Fibroblast of skin of scalp (primary cell): ENCODE data around the gene RPL41. TPM values are rescaled to one million over a fixed set of nuclear protein-coding genes. Genes with fewer than 3 reads are reported as not detected.
"Not testable (repeated sequence)": the region's sequence is repeated elsewhere in the genome, so short reads cannot be mapped to it uniquely, and the experiment has no call there.

Experiments
- DNase-seq: peaks from one replicate; pipeline ENCODE4 v3.0.0-alpha.2; 2013
- polyA plus RNA-seq, 2 experiments: library from polyadenylated mRNA; unstranded; fragments of 120-200 nt; gene quantifications; one replicate each; pipeline ENCODE4 v1.2.1, GENCODE V29; 2013; ENCODE audit not compliant: insufficient read length in 2 of 2

The RPL41 gene
- 3,909 TPM for polyA plus RNA-seq (2013, experiment 1 of 2; ENCODE audit: insufficient read length)
- polyA plus RNA-seq (2013, experiment 2 of 2; ENCODE audit: insufficient read length), result 3,589 TPM

DNA sequence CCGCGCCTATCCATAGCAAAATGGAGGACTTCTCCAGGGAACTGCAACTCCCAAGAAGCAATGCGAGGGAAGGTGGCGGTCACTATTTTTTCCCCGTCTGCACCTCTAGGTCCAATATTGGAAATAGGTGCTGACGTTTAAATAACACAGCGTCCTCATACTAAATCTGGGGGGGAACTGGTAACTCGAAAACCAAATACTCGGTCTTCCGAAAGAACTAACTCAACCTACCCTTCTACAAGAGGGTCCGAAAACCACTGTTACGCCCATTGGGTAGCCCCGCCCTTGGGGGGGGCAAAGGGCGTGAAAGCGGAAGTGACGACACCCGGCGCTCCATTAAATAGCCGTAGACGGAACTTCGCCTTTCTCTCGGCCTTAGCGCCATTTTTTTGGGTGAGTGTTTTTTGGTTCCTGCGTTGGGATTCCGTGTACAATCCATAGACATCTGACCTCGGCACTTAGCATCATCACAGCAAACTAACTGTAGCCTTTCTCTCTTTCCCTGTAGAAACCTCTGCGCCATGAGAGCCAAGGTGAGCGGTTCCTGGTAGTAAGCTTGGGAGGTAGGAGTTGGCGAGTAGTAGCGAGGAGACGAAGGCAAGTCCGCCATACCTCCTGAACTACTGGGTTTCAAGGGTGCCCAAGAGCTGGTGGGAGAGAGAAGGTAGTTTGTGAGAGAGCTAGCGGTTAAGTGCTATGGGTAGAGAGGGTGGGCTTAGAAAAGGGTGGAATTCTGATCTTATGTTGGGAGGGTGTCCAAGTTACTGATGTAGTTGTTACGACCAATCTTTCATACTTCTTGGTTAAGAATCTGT, at the start of gene RPL41:
TSS of gene RPL41 (plus strand) at position 367 of the 815 bp plus-strand sequence.
- DNase-seq, result peak; percentile 95

DNA sequence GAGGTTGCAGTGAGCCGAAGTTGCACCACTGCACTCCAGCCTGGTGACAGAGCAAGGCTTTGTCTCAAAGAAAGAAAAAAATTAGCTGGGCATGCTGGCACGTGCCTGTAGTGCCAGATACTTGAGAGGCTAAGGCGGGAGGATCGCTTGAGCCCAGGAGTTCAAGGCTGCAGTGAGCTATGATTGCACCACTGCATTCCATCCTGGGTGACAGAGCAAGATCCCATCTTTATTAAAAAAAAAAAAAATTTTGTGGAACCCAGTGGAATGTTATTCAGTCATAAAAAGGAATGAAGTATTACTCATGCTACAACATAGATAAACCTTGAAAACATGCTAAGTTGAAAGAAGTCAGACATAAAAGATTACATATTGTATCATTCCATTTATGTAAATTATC, 44.8 kb upstream of the RPL41 start:
- DNase-seq, result peak; percentile 62

DNA sequence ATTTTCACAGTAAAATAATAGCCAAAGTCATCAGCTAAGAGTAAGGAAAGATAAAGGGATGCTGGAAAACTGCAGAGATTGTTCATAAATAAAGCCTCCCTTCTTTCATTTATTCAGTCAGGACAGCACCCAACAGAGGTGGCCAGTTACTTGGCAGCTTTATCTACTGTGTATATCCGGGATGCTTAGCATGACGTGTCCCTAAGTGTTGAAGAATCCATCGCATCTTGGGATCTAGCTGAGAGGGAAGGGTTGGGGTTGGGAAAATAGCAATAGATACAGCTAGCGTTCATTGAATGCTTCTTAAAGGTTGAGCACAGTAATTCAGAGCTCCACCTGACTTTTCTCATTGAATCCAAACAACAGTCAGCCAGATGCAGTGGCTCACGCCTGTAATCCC, 42.0 kb upstream of the RPL41 start:
- DNase-seq, result no peak

DNA sequence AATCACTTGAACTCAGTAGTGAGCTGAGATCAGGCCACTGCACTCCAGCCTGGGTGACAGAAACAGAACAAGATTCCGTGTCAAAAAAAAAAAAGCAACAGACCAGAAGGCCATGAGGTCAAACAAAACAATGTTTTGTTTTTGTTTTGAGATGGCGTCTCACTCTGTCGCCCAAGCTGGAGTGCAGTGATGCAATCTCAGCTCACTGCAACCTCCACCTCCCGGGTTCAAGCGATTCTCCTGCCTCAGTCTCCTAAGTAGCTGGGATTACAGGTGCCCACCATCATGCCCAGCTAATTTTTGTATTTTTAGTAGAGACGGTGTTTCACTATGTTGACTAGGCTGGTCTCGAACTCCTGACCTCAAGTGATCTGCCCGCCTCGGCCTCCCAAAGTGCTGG, 38.5 kb upstream of the RPL41 start:
- not testable (repeated sequence) for DNase-seq

DNA sequence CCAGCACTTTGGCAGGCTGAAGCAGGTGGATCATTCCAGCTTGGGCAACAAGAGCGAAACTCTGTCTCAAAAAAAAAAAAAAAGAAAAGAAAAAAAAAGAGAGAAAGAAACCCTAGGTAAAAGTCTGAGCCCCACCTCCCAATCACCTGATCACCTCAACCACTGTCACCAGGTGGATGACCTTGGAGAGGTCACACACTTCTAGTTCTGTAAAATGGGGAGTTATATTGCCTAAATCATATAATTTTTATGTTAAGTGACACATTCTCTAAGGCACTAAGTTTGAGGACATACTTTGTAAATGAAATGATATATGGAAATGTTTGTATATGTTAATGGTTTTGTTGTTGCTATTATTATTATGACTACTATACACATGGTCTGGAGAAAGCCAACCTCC, 38.0 kb upstream of the RPL41 start:
- no peak for DNase-seq

DNA sequence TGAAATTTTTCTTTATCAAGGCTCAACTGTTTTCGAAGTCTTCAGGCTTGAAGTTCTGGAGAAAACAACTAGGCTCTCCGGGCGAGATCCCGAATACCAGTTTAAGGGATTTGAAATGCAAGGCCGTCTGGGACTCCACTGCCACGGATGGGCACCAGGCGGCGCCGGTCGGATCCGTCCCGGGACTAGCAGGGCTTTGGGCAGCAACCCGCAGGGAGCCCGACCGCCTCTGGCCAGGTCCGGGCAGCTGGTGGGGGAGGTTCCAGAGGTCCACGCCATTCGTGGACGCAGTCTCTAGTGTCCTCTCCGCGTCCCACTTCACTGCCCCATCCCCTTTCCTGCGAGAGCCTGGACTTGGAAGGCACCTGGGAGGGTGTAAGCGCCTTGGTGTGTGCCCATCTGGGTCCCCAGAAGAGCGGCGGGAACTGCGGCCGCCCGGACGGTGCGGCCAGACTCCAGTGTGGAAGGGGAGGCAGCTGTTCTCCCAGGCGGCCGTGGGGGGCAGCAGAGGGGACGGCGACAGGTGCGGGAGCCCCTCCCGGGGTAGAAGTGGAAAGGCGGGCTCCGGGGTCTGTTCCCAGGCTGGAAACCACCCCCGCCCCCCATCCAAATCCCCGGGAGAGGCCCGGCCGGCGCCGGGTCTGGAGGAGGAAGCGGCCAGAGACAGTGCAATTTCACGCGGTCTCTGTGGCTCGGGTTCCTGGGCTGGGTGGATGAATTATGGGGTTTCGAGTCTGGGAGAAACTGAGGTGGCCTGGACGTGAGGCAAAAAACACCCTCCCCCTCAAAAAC, 37.3 kb upstream of the RPL41 start:
- peak; percentile 73 for DNase-seq

DNA sequence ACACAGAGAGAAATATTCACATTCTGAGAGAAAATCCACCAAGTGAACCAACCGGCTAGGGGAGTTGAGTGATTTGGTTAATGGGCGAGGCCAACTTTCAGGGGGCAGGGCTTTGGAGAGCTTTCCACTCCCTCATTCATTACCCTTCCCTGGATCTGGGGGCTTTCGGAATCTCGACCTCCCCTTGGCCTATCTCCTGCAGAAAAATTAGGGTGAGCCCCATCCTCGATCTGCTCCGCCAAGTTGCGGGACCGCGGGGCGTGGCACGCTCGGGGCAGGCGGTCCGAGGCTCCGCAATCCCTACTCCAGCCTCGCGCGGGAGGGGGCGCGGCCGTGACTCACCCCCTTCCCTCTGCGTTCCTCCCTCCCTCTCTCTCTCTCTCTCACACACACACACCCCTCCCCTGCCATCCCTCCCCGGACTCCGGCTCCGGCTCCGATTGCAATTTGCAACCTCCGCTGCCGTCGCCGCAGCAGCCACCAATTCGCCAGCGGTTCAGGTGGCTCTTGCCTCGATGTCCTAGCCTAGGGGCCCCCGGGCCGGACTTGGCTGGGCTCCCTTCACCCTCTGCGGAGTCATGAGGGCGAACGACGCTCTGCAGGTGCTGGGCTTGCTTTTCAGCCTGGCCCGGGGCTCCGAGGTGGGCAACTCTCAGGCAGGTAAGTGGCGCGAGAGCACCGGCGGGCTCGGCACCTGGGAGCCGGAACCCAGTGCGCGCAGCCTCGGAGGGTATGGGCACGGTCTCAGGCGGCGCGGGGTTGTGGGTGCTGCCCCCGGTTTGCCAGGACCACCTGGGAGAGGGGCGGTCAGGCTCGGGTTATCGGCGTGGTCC, 36.5 kb upstream of the RPL41 start, which contains the start of gene ERBB3:
TSS of gene ERBB3 (plus strand) at position 443 of the 833 bp plus-strand sequence. CDS start at position 579, 136 bp downstream.
- peak; percentile 81 for DNase-seq

DNA sequence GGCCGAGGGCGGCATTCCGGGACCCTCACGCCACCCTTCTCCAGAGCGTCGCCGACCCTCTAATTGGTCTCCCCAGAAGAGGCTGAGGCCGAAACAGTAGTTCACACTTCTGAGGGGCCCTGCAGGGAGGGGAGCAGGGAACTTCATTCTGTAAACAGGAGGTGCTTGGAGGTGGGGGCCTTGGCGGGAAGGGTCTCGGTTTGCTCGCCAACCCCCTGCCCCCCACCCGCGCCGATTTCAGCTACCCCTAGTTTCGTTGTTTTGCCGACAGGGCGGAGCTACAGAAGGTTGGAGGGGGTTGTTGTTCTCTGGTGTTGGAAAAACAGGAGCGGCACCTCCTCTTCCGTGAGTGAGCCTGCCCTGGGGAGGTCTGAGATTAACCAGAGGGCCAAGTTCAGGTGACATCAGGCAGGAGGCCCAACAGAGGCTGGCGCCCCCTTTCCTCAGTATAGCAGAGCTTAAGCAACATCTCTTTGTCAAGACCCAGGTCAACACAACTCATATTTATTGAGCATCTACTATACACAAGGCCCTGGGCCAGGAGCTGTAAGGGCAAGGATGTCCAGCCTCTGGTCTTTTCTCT, 35.8 kb upstream of the RPL41 start:
- no peak for DNase-seq

DNA sequence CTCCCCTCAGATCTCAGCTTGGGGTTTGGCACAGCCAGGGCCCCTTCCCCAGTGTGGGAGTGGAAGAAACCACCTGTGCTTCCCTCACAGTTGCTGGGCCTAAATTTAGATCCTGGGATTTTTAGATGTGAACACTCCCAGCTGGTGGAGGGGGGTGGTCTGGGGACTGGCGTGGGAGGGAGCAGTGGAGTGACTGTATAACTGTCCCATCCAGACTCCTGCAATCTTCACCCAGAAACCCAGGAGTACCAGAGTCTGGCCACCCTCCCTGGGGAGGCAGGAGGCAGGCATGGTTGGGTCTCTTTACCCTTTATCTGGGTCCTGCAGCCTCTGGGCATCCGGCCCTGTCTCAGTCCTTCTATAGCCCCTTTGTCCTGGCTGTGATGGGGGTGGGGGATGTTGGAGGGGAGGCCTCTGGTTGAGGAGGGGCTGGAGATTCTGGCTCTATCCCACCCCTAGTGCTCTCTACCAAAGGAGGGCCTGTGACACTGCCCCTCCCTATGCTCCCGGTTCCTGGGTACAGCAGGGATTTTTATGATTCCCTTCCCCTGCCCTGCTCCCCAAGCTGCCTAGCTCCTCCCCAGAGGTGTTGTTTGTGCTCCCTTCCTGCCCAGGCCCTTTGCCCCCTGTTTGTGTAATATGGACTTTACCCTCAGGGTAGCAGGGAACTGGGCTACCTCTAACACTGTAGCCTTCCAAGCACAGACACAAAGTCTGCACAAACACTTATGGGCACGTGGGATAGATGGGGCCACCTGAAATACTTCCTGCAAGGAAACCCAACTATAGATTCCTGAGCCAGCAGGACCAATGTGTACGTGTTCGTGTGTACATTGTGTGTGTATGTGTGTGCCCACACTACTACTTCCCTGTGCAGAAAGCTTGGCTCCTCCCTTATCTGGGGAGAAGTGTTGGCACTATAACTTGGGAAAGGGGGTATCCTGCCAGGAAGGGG, 34.8 kb upstream of the RPL41 start:
- DNase-seq, result no peak

DNA sequence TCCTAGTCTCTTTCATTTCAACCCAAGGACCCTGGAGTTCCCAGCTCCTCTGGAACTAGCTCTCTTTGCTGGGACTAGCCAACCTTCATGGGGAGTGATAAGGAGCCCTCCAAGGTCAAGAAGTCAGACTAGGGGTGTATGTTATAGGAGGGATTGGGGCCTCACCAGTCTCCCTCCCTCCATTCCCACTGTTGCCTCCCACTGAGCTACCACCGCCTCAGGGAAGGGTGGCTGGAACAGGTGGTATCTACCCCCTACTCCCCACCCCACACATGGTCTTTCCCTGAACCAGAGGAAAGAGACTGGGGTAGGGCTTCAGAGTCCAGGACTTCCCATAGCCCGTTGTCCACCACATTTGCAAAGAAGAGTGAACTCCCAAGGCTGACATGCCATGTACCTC, 34.1 kb upstream of the RPL41 start:
- DNase-seq, result no peak

DNA sequence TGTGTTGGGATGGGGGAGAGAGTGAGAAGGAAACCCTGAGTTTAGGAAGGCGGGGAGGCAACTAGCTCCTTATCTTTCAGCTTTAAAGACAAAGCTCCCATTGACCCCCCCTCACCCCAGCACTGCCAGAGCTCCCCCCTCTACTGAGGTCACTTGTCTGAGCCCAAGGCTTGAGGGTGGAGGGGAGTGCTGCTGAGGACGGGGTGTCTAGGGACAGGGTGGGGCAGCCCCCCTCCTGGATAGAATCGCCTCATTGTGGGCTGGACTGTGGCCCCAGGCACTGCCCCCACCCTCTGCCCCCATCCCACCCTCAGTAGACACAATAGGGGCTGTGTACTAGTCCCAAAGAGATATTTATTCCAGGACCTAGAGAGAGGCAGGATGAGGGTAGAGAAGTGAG, 33.5 kb upstream of the RPL41 start:
- DNase-seq, result no peak

DNA sequence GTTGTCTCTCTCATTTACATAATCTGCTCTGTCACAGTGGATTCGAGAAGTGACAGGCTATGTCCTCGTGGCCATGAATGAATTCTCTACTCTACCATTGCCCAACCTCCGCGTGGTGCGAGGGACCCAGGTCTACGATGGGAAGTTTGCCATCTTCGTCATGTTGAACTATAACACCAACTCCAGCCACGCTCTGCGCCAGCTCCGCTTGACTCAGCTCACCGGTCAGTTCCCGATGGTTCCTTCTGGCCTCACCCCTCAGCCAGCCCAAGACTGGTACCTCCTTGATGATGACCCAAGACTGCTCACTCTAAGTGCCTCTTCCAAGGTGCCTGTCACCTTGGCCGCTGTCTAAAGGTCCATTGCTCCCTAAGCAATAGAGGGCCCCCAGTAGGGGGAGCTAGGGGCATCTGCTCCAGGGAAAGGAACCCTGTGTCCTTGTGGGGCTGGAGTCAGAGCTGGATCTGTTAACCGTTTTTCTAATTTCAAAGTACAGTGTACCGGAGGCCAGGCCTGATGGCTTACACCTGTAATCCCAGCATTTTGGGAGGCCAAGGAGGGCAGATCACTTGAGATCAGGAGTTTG, 31.4 kb upstream of the RPL41 start:
- no peak for DNase-seq

DNA sequence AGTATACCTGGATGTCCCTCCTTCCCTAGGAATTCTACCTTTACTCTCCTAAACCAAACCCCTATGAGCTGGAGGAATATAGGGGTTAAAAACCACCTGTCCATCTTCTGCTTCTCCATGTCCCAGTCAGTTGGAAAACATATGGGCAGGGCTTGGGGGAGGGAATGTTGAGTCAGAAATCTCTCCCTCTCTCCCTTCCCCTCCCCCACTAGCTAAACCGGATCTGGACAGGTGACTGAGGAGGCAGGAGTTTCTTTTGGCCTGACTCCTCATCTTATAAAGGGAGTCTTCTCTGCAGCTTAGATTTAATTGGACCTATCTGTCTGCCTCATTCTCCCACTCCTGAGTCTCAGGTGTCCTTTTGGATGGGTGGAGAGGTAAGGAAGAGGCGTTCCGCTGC, 30.3 kb upstream of the RPL41 start:
- no peak for DNase-seq

DNA sequence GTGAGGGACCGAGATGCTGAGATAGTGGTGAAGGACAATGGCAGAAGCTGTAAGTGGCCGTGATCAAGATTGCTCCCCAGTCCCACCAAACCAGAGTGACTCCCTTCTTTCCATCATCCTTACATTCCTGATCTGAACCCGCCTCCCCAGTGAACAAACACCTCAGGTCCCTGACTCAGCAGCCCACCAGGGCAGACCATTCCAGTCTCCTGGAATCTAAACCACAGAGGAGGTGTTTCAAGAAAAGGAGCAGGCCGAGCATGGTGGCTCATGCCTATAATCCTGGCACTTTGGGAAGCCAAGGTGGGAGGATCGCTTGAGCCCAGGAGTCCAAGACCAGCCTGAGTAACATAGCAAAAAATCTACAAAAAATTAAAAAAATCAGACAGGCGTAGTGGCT, 29.8 kb upstream of the RPL41 start:
- DNase-seq, result no peak

DNA sequence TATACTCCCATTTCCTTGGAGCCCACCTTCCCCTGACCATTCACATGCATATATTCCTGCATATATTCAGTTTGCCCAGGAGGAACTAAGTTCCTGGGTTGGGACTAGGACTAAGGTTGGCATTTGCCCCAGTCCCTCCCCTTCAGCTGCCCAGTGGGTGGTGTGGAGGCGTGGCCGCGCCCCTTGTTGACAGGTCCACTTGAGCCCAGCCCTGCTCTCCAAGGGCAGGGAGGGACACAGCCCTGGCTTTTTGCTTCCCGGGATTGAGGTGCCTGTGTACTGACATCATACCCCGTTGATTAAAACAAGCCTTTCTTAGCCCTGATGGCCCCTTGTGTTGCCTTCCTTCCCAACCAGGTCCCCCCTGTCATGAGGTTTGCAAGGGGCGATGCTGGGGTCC, 29.2 kb upstream of the RPL41 start:
- DNase-seq, result no peak

DNA sequence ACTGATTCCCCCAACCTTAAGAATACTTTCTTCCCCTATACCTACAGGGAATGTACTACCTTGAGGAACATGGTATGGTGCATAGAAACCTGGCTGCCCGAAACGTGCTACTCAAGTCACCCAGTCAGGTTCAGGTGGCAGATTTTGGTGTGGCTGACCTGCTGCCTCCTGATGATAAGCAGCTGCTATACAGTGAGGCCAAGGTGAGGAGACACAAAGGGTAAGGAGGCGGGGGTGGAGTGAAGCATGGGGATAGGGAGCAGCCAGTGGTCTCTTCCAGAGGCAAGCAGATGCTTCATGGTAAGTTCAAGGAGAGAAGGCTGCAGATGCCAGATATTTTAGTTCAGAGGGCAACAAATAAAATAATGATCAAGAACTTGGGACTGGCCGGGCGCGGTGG, 18.7 kb upstream of the RPL41 start:
- no peak for DNase-seq

DNA sequence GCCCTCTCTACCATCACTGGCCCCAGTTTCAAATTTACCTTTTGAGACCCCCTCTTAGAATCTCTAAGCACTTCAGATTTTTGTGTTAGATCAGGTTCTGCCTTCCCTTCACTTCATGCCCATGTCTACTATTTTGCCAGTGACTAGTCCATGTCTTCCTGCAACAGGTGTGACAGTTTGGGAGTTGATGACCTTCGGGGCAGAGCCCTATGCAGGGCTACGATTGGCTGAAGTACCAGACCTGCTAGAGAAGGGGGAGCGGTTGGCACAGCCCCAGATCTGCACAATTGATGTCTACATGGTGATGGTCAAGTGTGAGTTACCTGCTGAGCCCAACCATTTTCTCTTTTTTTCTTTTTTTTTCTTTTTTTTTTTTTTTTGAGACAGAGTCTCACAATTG, 17.8 kb upstream of the RPL41 start:
- DNase-seq, result no peak

DNA sequence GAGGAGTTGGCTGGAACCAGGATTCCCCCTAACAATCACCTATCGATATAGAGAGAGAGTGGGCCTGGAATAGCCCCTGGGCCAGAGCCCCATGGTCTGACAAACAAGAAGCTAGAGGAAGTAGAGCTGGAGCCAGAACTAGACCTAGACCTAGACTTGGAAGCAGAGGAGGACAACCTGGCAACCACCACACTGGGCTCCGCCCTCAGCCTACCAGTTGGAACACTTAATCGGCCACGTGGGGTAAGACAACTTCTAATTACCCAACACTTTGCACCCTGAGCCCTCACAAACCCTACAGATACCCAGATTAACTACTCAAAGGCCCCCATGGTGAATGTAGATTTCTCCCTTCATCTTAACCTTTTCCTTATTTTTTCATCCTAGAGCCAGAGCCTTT, 16.6 kb upstream of the RPL41 start:
- no peak for DNase-seq

DNA sequence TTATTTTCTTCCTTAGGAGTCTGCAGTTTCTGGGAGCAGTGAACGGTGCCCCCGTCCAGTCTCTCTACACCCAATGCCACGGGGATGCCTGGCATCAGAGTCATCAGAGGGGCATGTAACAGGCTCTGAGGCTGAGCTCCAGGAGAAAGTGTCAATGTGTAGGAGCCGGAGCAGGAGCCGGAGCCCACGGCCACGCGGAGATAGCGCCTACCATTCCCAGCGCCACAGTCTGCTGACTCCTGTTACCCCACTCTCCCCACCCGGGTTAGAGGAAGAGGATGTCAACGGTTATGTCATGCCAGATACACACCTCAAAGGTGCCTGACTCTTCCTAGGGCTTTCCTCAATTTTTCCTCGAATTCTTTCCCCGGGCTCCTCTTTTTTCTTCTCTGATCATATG, 15.4 kb upstream of the RPL41 start:
- no peak for DNase-seq

DNA sequence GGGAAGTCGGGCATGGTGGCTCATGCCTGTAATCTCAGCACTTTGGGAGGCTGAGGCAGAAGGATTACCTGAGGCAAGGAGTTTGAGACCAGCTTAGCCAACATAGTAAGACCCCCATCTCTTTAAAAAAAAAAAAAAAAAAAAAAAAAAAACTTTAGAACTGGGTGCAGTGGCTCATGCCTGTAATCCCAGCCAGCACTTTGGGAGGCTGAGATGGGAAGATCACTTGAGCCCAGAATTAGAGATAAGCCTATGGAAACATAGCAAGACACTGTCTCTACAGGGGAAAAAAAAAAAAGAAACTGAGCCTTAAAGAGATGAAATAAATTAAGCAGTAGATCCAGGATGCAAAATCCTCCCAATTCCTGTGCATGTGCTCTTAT, 13.8 kb upstream of the RPL41 start:
- no peak for DNase-seq
